ENCODE measurements around the gene CTXN3.

DNA sequence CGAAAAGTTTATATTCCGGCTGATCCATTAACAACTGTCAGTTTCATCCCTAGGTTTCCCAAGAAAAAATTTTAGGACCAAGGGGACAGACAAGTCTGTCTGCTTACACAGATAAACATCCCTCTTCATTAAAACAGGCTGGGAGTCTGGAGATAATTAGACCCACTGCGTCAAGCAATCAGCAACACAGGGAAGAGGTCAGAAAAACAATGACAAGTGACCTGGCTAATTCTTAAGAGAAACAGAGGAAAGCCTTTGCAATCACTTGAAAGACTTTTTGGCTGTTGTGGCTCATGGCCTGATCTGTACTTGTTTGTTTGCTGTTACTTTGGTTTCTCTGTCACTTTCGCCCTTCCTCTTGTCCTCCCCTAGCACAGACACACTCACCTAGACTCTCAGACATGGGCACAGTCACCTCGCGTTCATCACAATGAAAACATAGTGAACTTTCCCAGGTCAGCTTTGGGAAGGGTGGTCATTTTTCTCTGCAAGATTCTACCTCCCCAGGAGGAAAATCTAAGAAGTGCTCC, 51.4 kb downstream of the CTXN3 start:
- TF ChIP-seq POLR2AphosphoS5 (IDR thresholded peaks at IDR 0.05), result no peak
- TF ChIP-seq, protein P1, sequence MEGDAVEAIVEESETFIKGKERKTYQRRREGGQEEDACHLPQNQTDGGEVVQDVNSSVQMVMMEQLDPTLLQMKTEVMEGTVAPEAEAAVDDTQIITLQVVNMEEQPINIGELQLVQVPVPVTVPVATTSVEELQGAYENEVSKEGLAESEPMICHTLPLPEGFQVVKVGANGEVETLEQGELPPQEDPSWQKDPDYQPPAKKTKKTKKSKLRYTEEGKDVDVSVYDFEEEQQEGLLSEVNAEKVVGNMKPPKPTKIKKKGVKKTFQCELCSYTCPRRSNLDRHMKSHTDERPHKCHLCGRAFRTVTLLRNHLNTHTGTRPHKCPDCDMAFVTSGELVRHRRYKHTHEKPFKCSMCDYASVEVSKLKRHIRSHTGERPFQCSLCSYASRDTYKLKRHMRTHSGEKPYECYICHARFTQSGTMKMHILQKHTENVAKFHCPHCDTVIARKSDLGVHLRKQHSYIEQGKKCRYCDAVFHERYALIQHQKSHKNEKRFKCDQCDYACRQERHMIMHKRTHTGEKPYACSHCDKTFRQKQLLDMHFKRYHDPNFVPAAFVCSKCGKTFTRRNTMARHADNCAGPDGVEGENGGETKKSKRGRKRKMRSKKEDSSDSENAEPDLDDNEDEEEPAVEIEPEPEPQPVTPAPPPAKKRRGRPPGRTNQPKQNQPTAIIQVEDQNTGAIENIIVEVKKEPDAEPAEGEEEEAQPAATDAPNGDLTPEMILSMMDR (IDR thresholded peaks at IDR 0.05), result no peak
- TF ChIP-seq POLR2A (IDR thresholded peaks at IDR 0.05), result no peak
- TF ChIP-seq EP300 (IDR thresholded peaks at IDR 0.05), result no peak
